HepG2 (cell line): ENCODE results near the gene PRDX3. TPM values are rescaled to one million over a fixed set of nuclear protein-coding genes. Genes with fewer than 3 reads are reported as not detected.

Experiments
- ETV6 ChIP-seq: sonication (generic); formaldehyde crosslinking; conservative IDR thresholded peaks from 2 replicates; pipeline ENCODE4 v1.4.0; 2020; ENCODE audit warnings: missing genetic modification reagents
- HDAC1 ChIP-seq: sonication (generic); formaldehyde crosslinking; IDR thresholded peaks from 2 replicates; pipeline ENCODE4 v1.5.1; 2020; ENCODE audit warnings: mild to moderate bottlenecking, missing genetic modification reagents
- KDM5A ChIP-seq: fragments of 200-600 bp; sonication (generic); IDR thresholded peaks from 2 replicates; pipeline ENCODE4 v1.7.0; 2018; ENCODE audit warnings: antibody characterized with exemption, mild to moderate bottlenecking, low read length, borderline replicate concordance
- PHB2 ChIP-seq: fragments of 450-650 bp; IDR thresholded peaks from 2 replicates; pipeline ENCODE4 v1.6.1; 2018; ENCODE audit not compliant: partially characterized antibody
- POLR2A ChIP-seq, 2 experiments: IDR thresholded peaks; 2 replicates each; pipeline ENCODE4 v1.6.1; 2011; ENCODE audit warnings: low read depth in 2 of 2, low read length in 2 of 2, mild to moderate bottlenecking in 1 of 2, moderate library complexity in 1 of 2; ENCODE audit not compliant: insufficient read depth in 1 of 2
- SAFB2 ChIP-seq: sonication (generic); formaldehyde crosslinking; IDR thresholded peaks from 2 replicates; pipeline ENCODE4 v1.5.1; 2020; ENCODE audit warnings: missing genetic modification reagents, low read depth, mild to moderate bottlenecking, borderline replicate concordance
- SMAD3 ChIP-seq: sonication (generic); formaldehyde crosslinking; IDR thresholded peaks from 2 replicates; pipeline ENCODE4 v1.4.0; 2020; ENCODE audit warnings: missing genetic modification reagents
- SPEN ChIP-seq: sonication (generic); formaldehyde crosslinking; IDR thresholded peaks from 2 replicates; pipeline ENCODE4 v1.5.1; 2020; ENCODE audit warnings: low read depth, mild to moderate bottlenecking, missing genetic modification reagents
- U2AF2 ChIP-seq: fragments of 200-400 bp; formaldehyde crosslinking; IDR thresholded peaks from 2 replicates; pipeline ENCODE4 v1.6.1; 2017; ENCODE audit warnings: low read depth, mild to moderate bottlenecking, low read length
- ZFP37 ChIP-seq: sonication (generic); formaldehyde crosslinking; IDR thresholded peaks from 2 replicates; pipeline ENCODE4 v1.4.0; 2020; ENCODE audit warnings: missing genetic modification reagents, borderline replicate concordance
- ZFX ChIP-seq: sonication (generic); formaldehyde crosslinking; IDR thresholded peaks from 2 replicates; pipeline ENCODE4 v1.4.0; 2020; ENCODE audit warnings: mild to moderate bottlenecking, low read depth, missing genetic modification reagents, moderate library complexity
- ZNF292 ChIP-seq: sonication (generic); formaldehyde crosslinking; IDR thresholded peaks from 2 replicates; pipeline ENCODE4 v1.8.1; 2022; ENCODE audit warnings: mild to moderate bottlenecking, low read depth, missing genetic modification reagents, borderline replicate concordance
- ZNF720 ChIP-seq: sonication (generic); formaldehyde crosslinking; IDR thresholded peaks from 2 replicates; pipeline ENCODE4 v1.4.0; 2020; ENCODE audit warnings: missing genetic modification reagents
- ZNF782 ChIP-seq: sonication (generic); formaldehyde crosslinking; IDR thresholded peaks from 2 replicates; pipeline ENCODE4 v1.4.0; 2020; ENCODE audit warnings: missing genetic modification reagents, mild to moderate bottlenecking, borderline replicate concordance
- ZNF891 ChIP-seq: sonication (generic); formaldehyde crosslinking; IDR thresholded peaks from 2 replicates; pipeline ENCODE4 v1.5.0; 2020; ENCODE audit warnings: mild to moderate bottlenecking, missing genetic modification reagents
- ZSCAN31 ChIP-seq: sonication (generic); formaldehyde crosslinking; IDR thresholded peaks from 2 replicates; pipeline ENCODE4 v1.5.0; 2020; ENCODE audit warnings: low read depth, mild to moderate bottlenecking, missing genetic modification reagents
- polyA plus RNA-seq, 8 experiments: library from polyadenylated mRNA; depleted of rRNA in 3 of 8; stranded (reverse) in 7 of 8; unstranded in 1 of 8; fragments of >200 nt; fragmentation: Illumina TruSeq in 4 of 8; extraction: Trizol in 4 of 8; gene quantifications; 2 replicates each; pipeline versions ENCODE4 v1.2.1 to v1.2.3, GENCODE V29; 2011 to 2016; ENCODE audit warnings: low read depth in 4 of 8, missing spikeins in 1 of 8, mixed read lengths in 1 of 8; ENCODE audit not compliant: insufficient read depth in 1 of 8
- total RNA-seq, 5 experiments: library from RNA; depleted of rRNA; stranded (reverse); fragments of >200 nt; fragmentation: Illumina TruSeq; extraction: Trizol; gene quantifications; 2 replicates each; pipeline ENCODE4 v1.2.3, GENCODE V29; 2016; ENCODE audit warnings: low read depth in 1 of 5
- TF ChIP-seq, protein P1 (sequence below): sonication (generic); formaldehyde crosslinking; IDR thresholded peaks from 2 replicates; pipeline ENCODE4 v1.8.0; 2022; ENCODE audit warnings: mild to moderate bottlenecking, missing genetic modification reagents, borderline replicate concordance
- TF ChIP-seq, protein P2 (sequence below): sonication (generic); formaldehyde crosslinking; IDR thresholded peaks from 2 replicates; pipeline ENCODE4 v1.5.0; 2020; ENCODE audit warnings: missing genetic modification reagents, mild to moderate bottlenecking, borderline replicate concordance
- TF ChIP-seq, protein P3 (sequence below): sonication (generic); formaldehyde crosslinking; IDR thresholded peaks from 2 replicates; pipeline ENCODE4 v1.8.0; 2022; ENCODE audit warnings: mild to moderate bottlenecking, missing genetic modification reagents
- TF ChIP-seq, protein P4 (sequence below): sonication (generic); formaldehyde crosslinking; IDR thresholded peaks from 2 replicates; pipeline ENCODE4 v1.4.0; 2020; ENCODE audit warnings: mild to moderate bottlenecking, missing genetic modification reagents
- TF ChIP-seq, protein P5 (sequence below): IDR thresholded peaks from 2 replicates; pipeline ENCODE4 v1.6.1; 2016; ENCODE audit warnings: missing genetic modification reagents, missing compliant biosample characterization

PRDX3 gene
- total and polyA plus RNA-seq, 2 of the 13 experiments (the other 11 are each of a cell fraction or from before 2014, with no cell fraction given) = 407 to 565 TPM

DNA sequence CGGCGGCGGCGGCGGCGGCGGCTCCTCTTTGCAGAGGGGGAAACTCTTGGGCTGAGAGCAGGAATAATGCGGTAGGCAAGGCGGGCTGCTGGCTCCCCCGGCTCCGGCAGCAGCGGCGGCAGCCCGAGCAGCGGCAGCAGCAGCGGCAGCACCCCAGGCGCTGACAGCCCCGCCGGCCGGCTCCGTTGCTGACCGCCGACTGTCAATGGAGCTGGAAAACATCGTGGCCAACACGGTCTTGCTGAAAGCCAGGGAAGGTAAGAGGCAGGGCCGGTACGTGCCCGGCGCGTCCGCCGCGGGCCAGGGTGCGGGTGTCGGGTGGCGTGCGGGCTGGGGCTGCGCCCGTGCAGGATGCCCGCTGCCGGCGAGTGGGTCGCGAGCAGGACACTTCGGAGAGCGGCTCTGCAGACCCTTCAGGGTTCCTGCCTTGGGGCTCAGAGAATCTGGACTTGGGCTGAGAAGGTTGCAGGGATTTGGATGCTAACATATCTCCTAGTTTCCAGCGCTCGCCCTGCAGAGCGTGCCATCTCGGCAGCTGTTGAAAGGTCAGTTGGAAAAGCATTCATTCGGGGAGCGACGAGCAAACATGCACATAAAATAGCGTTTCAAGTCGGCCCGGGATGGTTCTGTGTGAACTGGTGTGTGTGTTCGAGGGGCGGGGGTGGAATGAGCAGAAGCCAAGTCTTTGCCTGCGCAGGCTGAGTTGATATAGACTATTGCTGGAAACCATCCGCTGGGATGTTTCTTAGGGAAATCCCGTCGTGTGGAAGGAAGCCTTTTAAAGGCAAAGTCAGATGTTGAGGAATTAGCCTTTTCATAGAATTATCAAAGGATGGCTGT, 29.3 kb upstream of the PRDX3 start (continued):
- TF ChIP-seq, protein P1, sequence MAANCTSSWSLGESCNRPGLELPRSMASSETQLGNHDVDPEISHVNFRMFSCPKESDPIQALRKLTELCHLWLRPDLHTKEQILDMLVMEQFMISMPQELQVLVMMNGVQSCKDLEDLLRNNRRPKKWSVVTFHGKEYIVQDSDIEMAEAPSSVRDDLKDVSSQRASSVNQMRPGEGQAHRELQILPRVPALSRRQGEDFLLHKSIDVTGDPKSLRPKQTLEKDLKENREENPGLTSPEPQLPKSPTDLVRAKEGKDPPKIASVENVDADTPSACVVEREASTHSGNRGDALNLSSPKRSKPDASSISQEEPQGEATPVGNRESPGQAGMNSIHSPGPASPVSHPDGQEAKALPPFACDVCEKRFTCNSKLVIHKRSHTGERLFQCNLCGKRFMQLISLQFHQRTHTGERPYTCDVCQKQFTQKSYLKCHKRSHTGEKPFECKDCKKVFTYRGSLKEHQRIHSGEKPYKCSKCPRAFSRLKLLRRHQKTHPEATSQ = 0 out of 2 replicates have a peak, but pooled peaks have one; percentile 33
- TF ChIP-seq, protein P2, sequence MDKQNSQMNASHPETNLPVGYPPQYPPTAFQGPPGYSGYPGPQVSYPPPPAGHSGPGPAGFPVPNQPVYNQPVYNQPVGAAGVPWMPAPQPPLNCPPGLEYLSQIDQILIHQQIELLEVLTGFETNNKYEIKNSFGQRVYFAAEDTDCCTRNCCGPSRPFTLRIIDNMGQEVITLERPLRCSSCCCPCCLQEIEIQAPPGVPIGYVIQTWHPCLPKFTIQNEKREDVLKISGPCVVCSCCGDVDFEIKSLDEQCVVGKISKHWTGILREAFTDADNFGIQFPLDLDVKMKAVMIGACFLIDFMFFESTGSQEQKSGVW = no peak
- TF ChIP-seq ETV6 (CRISPR knock-in tag) = 0 out of 2 replicates have a peak, but pooled peaks have one; percentile 14
- 0 out of 2 replicates have a peak, but pooled peaks have one; percentile 26 for TF ChIP-seq ZNF292 (CRISPR knock-in tag)
- TF ChIP-seq HDAC1 (CRISPR knock-in tag) = 0 out of 2 replicates have a peak, but pooled peaks have one; percentile 43
- 0 out of 2 replicates have a peak, but pooled peaks have one; percentile 52 for TF ChIP-seq SAFB2 (CRISPR knock-in tag)
- TF ChIP-seq, protein P3, sequence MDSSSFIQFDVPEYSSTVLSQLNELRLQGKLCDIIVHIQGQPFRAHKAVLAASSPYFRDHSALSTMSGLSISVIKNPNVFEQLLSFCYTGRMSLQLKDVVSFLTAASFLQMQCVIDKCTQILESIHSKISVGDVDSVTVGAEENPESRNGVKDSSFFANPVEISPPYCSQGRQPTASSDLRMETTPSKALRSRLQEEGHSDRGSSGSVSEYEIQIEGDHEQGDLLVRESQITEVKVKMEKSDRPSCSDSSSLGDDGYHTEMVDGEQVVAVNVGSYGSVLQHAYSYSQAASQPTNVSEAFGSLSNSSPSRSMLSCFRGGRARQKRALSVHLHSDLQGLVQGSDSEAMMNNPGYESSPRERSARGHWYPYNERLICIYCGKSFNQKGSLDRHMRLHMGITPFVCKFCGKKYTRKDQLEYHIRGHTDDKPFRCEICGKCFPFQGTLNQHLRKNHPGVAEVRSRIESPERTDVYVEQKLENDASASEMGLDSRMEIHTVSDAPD (CRISPR knock-in tag) = no peak
- no peak for TF ChIP-seq ZNF782 (CRISPR knock-in tag)
- no peak for TF ChIP-seq SMAD3 (CRISPR knock-in tag)
- TF ChIP-seq ZSCAN31 = 0 out of 2 replicates have a peak, but pooled peaks have one; percentile 7
- TF ChIP-seq, protein P4, sequence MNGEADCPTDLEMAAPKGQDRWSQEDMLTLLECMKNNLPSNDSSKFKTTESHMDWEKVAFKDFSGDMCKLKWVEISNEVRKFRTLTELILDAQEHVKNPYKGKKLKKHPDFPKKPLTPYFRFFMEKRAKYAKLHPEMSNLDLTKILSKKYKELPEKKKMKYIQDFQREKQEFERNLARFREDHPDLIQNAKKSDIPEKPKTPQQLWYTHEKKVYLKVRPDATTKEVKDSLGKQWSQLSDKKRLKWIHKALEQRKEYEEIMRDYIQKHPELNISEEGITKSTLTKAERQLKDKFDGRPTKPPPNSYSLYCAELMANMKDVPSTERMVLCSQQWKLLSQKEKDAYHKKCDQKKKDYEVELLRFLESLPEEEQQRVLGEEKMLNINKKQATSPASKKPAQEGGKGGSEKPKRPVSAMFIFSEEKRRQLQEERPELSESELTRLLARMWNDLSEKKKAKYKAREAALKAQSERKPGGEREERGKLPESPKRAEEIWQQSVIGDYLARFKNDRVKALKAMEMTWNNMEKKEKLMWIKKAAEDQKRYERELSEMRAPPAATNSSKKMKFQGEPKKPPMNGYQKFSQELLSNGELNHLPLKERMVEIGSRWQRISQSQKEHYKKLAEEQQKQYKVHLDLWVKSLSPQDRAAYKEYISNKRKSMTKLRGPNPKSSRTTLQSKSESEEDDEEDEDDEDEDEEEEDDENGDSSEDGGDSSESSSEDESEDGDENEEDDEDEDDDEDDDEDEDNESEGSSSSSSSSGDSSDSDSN (CRISPR knock-in tag) = peak; percentile 21; the same call in 1 of the 2 replicates
- TF ChIP-seq ZNF891 (CRISPR knock-in tag) = 0 out of 2 replicates have a peak, but pooled peaks have one; percentile 27
- peak; percentile 31; the same call in 1 of the 2 replicates for TF ChIP-seq ZFX
- TF ChIP-seq KDM5A = peak; percentile 56; the same call in 1 of the 2 replicates
- no peak for TF ChIP-seq ZFP37 (CRISPR knock-in tag)
- TF ChIP-seq U2AF2 = no peak
- no peak for TF ChIP-seq ZNF720 (CRISPR knock-in tag)
- TF ChIP-seq POLR2A (IDR thresholded peaks at IDR 0.05; ENCODE audit: insufficient read depth in 1 of 2, low read depth in 2 of 2, low read length in 2 of 2) = no peak
- TF ChIP-seq, protein P5, sequence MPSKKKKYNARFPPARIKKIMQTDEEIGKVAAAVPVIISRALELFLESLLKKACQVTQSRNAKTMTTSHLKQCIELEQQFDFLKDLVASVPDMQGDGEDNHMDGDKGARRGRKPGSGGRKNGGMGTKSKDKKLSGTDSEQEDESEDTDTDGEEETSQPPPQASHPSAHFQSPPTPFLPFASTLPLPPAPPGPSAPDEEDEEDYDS = no peak
- TF ChIP-seq SPEN (CRISPR knock-in tag) = 0 out of 2 replicates have a peak, but pooled peaks have one; percentile 38
- TF ChIP-seq PHB2 = no peak
